Iris pigment epithelial cell (primary cell): ENCODE results near the gene UNCX.

Source experiments
- DNase-seq: peaks from one replicate; pipeline ENCODE4 v3.0.0-alpha.2; 2011; ENCODE audit warnings: low read depth

The UNCX gene

DNA sequence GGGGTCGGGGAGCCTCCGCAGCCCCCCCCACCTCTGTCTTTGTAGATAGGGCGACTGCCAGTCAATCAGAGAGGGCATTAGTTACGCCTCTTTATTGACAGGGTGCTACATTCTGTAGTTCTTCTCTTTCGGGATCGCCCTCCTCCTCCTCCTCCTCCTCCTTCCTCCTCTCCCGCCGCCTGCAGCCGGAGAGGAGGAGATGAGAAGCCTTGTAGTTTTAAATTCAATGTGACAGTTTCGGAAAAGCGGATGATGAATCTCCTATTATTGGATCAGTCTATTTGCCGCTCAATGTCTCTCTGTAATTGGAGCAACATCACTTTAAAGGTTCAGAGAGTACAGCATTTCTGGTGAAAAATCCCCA, 587 bp upstream of the UNCX start:
- no peak for DNase-seq

DNA sequence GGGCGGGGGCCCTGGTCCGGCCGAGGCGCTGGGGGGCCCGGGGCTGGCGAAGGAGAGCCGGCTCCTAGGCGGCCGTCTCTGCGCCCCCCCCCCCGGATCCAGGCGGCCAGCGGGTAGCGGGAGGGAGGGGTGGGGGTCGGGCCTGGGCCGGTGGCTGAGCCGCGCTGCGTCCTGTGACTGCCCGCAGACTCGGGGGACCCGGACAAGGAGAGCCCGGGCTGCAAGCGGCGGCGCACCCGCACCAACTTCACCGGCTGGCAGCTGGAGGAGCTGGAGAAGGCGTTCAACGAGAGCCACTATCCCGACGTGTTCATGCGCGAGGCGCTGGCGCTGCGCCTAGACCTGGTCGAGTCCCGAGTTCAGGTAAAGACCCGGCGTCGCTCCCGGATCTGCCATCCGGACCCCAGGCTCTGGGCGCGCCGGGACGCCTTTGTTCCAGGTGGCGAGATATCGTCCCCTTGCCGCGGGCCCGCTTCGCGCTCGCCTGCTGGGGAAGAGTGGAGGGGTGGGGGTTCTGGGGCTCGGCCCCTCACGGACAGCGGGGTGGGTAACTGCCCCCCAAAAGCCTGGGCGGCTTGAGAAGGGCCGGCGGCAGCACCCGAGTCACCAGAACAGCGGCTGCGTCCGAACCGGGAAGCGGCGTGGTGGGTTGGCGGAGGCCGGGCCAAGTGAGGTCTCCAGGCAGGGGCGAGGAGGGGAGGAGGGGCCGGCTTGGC, 819 bp downstream of the UNCX start:
- no peak for DNase-seq

DNA sequence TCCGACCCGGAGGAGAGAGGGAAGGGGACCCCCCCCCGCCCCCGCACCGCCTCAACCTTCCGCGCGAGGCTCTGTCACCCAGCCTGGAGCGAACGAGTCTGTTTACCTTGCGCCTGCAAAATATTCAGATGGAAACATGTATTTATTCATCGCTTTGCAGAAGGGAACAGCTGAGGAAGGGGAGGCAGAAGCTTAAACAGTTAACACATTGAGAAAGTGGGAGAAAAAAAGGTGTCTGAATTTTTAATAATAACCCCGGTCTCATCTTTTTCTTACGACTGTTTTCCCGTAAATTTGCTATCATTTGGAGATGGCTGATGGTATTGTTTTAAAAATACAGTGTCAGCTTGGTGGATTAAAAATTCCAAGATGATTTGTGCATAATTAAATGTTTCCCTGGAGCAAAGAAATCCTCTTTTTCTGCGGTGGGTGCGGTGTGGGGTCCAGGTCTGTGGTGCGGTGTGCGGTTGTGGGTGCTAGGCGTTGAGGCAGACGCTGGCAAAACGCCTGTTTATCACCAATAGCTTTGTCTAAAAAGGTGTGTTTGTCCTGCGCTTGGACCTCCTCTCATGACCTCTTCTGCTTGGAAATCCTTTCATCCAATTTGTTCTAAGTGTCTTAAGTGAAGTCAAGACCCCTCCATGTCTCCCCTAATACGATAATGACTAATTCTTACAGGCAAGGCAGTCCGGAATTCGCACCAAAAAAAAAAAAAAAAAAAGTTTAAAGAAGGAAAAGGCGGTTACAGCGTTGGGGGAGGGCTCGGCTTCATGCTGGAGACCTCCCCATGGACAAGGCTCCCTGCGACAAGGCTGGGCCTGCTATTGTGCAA, 1.6 kb downstream of the UNCX start:
- DNase-seq: no peak

DNA sequence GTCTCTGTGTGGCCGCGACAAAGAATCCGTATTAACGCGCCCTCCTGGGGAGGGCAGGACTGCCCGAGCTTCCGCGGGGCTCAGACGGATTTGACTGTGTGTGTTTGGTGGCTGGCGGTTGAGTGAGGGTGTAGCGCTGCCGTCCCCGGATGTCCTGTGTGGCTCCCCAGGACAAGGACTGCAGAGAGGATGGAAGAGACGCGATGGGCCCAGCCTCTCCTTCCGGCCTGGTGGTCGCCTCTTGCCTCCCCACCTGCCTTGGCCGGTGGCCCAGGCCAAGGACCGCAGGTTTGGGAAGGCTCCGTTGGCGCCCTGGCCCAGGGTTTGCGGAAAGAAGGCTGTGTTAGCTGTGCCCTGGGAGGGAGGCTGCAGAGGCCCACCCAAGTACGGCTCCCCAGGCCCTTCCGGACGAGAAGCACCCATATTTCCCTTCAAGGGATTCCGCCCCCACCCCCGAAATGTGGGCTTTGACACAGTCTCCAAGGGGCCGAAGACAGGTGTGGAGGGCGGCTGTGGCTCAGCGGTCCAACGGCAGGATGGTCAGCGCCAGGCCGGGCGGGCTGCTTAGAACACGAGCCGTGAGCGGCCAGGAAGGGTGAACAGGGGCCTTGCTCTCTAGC, 2.3 kb downstream of the UNCX start:
- no peak for DNase-seq

DNA sequence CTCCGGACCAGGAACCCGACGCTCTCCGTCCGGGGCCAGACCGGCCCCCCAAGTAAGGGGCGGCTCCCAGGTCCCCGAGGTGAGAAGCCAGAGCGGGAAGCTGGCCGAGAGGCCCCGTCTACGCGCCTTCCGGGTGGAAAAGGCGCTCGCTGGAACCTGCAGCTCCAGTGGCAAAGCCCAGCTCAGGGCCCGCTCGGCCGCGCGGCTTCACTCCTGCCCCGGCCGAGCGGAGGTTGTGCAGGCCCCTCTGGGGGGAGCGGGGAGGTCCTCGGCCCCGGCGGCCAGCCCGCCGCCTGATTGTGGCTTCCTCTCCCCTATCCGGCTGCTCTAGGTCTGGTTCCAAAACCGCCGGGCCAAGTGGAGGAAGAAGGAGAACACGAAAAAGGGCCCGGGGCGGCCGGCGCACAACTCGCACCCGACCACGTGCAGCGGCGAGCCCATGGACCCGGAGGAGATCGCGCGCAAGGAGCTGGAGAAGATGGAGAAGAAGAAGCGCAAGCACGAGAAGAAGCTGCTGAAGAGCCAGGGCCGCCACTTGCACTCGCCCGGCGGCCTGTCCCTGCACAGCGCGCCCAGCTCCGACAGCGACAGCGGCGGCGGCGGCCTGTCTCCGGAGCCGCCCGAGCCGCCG, 2.9 kb downstream of the UNCX start:
- DNase-seq: no peak

DNA sequence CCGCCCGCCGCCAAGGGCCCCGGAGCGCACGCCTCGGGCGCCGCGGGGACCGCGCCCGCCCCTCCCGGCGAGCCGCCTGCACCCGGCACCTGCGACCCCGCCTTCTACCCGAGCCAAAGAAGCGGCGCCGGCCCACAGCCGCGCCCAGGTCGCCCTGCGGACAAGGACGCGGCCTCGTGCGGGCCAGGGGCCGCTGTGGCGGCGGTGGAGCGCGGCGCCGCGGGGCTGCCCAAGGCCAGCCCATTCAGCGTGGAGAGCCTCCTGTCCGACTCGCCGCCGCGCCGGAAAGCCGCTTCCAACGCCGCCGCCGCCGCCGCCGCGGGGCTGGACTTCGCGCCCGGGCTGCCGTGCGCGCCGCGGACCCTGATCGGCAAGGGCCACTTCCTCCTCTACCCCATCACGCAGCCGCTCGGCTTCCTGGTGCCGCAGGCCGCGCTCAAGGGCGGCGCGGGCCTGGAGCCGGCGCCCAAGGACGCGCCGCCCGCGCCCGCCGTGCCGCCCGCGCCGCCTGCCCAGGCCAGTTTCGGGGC, 3.5 kb downstream of the UNCX start:
- DNase-seq: no peak

DNA sequence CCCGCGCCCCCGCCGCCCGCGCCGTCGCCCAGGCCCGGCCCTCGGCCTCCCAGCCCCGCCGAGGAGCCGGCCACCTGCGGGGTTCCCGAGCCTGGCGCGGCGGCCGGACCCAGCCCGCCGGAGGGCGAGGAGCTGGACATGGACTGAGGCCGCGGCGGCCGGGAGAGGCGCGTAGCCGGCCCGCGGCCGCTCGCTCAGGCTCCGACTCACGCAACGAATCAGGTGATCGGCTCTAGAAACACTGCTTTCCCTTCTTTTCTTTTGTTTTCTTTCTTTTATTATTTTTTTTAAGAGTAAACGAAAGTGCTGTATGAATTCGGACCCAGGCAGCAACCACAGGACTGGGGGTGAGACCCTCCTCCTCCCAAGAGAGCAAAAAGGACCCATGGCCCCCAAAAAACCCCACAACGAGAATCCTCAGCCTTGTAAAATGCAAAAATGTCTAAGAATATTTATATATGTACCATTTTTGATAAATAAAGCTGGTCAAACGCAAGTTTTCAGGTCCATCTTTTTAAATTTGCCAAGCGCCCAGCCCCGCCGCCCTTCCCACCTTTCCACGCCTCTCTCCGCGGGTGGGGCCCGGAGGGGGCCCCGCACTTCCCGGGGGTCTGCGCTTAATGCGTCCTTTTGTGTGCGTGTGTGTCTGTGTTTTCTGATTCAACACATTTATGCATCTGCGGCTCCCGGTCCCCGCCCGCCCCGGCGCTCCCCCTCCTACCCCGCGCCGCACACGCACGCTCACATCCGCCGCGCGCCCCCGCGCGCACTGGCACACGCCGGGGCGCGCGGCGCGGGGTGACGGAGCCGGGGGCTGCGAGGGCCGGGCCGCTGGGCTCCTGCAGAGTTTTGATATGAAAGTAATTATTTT, 4.4 kb downstream of the UNCX start:
- DNase-seq: no peak

DNA sequence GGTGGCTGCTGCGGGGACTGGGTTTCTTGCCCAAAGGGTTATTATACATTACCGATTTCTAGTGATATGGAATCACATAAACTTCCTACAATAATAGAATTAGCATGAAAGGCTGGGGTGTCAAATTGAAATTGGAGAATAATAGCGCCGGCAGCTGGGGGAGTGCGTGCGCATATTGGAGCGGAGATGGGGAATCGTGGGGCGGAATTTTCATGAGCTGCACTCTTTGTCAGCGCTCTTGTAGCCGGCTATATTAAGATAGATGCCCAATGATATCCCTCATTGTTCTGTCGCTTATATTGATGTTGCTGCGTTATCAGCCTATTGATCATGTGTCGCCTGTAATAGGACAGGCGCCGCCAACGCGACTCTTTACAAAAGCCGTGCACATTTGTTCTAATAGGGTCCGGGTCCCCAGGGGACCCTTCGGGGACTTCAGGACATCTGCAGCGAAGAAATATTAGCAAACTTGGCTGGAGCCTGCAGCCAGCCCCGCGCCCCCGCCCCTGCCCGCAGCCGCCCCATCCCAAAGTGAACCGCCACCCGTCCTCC, 5.1 kb downstream of the UNCX start:
- no peak for DNase-seq

DNA sequence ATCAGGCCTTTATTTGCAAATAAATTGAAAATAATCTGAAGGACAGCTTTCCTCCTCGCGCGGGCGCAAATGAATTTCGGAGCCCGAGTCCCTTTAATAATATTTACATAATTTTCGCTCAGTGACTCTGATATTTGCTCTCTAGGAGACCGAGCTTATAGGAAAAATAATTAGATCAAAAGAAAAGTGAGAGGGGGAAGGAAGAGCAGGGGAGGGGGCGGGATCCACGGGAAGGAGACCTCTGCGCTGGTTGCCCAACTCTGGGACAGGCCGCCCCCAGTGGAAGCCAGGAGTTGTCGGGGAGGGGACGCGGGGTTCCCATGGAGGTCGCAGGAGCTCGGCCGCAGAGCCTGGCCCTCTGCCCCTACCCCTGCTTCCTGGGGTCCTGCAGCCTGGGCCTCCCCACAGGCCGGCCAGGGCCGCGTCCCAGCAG, 5.8 kb downstream of the UNCX start:
- DNase-seq: no peak

DNA sequence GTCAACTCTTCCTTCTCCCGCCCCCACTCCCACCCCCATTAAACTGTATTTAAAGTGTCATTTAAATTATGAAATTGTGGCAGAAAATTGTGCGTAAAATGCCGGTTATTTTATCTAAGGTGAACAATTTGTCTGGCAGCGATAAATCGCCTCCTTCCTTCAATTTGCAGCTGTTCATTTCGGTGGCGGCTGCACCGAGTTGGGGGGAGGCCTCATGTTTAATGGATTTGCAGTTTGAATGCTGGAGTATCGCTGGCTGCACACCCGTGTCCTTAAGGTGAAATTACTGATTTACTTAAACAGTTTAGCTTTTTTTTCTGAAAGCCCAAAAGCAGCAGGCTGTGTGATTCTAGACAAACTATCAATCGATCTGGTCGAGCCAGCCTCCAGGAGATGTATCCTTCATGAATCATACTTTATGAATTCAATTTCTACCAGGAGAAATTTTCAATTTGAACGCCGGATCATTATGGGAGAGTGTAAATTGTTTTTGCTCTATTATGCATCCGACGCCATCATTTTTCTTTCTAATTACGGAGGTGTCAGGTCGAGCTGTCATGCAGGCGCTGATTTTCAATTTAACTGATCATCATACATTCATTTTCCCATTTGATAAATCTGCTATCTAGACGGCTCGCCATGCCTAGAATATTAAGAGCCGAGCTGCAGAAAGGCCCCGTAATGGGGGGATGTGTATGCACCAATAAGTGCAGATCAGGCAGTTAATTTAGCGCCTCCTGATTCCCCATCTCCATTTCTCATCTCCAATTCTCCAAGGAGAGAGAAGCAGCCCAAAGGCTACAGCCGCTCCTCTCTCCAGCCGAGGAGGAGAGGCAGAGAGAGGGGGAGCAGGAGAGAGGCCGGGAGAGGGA, 6.5 kb downstream of the UNCX start:
- DNase-seq: no peak

DNA sequence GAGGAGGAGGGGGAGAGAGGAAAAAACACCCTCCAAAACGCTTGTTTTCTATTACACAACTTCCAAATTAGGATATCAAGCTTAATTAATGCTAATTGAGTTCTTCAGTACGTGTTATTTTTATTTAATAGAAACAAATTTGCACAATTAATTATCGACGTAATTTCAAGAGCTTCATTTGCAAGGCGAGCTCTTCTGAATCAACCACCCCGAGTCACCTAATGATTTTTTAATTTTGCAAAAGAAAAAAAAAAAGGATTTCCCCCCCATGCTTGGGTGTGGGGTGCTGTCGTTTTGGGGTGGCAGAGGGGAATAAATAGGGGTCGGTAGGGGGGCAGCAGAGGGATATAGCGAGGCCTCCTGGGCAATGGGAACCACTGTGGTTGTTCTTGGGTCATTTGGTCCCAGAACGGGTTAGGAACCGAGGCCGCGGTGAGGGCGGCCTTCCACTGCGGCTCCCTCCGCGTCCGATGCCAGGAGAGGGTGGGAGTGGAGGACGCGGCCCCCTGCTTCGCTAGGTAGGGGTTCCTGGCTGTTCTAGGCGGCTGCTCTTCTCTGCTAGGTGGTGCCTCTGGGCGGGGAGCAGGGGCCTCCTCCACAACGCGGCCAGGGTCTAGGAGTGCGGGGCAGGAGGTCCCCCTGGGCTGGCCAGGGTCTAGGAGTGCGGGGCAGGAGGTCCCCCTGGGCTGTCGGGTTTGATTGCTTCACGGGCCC, 7.3 kb downstream of the UNCX start:
- no peak for DNase-seq

DNA sequence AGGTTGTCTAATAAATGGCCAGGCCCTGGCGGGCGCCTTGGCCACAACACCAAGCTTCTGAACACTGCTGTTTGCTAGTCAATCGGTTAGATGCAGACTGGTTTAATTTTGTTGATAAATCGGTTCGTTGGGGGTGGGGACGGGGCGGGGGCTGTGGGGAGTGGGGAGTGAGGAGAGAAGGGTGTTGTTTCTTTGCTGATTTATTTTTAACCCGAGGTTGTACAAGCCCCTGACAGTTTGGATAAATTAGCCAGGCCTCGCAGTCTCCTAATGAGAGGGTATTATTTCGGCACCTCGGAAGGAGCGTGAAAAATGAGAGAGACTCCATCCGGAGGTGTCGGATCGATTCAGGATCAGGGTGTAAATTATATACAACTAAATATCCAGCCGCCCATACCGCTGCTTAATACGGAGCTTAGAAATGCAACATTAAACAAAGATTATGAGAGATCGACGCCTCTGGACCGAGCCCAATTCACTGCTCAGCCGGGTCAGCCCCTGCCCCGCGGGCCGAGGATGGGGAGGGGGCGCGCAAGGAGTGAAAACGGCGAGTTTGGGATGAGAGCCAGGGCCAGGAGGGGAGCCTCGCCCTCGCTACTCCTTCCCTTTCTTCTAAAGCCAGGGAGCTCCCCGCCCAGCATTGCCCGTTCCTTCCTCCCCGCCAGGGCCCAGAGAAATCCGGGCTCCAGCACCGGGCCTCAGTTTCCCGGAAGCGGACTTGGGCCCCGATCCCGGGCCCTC, 8.0 kb downstream of the UNCX start:
- DNase-seq: no peak

DNA sequence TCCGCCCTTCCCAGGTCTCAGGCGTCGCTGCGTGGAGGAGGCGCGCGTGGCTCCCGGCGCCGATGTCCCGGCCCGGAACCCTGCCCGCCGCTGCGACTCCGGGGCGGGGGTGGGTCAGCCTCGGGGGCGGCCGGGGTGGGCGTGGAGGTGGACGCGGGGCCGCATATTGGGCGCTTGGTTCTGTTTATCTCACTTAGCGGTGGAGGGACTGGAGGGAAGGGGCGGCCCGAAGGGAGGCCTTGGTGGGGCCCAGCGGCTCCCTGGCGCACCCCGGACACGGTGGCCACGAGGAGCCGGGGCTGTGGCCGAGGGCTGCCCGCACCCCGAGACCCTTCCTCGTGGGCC, 8.6 kb downstream of the UNCX start:
- no peak for DNase-seq

DNA sequence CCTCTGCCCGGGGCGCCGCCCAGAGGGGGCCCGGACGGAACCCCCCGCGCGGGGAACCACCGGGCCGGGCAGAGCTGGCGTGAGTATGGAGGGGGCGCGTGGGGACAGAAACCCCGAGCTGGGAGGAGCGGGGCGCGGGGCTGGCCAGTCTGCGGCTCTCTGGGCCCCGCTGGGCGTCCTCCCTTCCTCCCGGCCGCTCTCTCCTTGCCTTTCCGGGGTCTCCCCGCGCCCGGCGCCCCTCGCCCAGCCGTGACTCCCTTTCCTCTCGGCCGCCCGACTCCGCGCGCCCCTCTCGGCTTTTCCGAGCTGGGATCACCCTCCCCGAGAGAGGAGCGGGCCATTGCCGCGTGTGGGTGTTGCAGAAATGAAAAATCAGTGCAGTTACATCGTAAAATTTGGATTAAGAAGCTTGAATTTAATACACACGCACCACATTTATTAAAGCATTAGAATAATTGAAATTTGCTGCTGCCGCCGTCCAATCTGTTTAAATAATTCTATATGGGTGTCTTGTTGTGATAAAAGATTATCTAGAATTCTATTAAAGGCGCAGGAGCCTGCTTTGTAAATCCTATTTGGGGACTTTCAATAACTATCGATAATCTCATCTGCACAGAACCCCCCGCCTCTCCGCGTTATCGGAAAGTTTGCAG, 9.1 kb downstream of the UNCX start:
- no peak for DNase-seq

DNA sequence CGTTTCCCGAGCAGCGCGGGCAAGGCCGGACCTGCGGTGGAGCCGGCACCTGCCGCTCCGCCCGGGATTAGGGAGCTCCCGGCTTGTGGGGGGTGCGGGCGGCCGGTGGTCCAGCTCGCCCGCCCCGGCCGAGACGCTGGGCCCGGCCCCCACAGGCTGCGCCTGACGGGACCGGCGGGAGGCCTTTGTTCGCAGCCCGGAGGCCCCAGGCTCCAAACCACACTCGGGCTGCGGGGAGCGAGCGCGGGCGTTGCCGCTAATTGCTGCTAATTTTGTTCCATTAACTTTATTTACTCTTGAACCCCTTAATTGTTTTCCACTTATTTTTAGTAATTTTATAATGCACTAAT, 9.6 kb downstream of the UNCX start:
- DNase-seq: no peak

DNA sequence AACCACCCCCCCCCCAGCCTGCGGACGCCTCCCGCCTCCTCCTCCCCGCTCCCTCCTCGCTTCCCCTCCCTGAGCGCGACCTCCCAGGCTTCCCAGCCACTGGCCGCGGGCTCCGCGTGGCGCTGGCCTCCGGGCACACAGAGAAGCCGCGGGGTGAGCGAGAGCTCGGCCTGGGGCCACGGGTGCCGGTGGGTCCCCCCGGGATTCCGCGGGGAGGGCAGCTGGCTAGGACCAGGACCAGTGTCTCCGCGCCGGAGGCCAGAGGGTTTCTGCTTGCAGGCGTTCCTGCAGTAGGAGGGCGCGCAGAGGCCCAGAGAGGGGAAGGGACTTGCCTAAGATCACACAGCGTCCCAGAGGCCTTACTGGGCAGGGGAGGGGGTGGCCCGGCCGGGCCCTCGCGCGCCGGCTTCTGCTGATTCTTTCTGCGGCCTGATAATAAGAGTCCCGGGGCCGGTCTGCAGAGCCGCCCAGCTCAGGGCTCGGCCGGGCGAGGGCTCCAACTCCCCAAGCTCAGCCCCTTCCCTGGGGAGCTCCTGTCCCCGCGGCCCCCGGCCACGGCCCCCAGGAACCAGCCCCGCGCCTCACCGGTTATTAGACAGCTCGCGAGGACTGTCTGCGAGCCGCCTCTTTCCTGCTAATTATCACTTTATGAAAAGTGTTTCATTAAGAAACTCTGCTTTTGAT, 10.1 kb downstream of the UNCX start:
- DNase-seq: no peak

DNA sequence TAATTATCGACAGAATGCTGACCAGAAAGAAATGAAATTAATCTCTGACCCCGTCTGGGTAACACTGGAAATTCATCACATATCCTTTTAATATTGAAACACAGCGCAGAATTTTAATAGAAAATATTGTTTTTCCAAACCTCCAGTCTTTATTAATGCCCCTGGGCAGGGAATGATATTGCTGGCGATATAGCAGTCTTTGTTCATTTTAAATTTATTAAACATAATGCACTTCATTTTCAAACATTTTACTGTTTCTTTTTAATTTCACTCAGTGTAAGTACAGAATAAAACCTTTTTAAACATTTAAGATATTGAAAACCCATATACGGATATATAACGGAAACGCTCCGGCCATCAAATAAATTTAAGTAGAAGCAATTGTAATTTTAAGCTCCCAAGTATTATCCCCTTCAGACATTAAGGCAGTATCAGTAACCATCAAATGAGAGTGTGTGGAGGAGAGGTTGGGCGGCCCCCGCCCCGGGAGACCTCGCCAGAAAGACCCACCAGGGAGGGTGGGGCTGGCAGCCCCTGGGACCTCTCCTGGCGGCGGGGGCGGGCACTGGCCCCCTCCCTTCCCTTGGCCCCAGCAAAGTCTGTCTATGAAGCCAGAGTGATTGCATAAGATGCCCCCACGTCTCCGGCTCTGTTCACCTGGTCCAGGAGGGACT, 10.8 kb downstream of the UNCX start:
- DNase-seq: no peak
